NCI-H345 (cell line): ENCODE measurements around the gene JMY.

Experiments
- DNase-seq: peaks from one replicate; lab custom pipeline; 2025; lab: John Stamatoyannopoulos, UW

Gene JMY

GRCh38 chr5:79287907-79288306 lies 52.0 kb downstream of the JMY start:
- DNase-seq: no peak

DNA sequence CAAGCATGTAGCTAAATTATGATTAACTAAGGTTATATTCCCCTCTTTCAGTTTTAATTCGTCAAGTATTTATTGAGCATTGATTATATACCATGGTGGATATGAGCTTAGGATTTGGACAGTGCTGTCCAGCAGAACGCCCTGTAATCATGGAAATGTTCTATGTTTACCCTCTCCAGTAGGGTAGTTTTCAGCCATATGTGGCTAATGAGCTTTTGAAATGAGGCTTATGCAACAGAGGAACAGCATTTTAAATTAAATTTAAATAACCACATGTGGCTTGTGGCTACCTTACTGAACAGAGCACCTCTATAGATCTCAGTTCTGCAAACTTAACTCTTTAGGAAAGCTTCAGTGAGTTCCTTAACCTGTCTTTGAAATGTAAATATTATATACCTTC lies 59.1 kb downstream of the JMY start:
- no peak for DNase-seq

DNA sequence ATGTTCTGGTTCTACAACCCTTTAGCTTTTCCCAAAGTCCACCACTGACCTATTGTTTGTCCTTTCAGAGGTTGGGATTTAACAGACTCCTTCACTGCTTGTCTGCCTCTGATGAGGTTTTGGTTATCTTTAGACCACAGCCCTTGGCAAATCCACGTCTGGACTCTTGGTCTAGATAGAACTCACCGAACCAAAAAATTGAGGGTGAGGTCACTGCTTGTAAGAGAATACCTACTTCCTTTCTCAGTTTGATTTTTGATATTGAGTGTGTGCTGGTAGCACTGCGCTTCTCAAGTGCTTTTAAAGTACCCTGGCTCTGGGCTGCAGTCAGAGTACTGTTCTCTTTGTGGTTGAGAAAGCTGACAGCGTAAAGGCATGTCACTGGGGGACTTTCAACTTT lies 61.7 kb downstream of the JMY start:
- no peak for DNase-seq

DNA sequence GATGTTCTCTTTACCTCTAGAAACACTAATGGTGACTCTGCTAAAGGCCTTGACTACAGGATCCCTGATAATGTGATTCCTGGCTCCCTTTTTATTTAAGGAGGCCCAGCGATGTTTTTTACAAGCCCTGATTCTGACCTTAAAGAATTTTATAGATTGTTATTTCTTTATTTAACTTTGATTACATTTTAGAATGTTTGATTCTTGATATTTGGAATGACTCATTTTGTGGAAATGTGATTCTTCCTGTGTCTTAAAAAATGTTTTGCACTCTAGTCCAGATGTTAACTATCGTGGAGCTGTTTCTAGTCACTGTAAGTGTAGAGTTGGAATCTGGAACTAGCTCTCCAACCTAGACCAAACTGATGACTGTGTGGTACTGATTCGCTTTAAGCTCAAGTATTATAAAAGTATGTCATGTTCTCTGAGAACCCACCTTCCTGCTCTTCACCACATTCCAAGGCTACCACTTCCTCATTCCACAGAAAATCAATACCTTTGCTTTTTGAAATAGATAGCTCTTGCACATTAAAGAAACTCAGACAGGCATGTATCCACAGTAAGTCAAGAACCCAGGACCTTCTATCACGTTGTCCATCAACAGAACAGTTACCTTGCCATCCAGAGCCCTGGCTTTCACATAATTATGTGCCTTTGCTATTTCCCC lies 65.2 kb downstream of the JMY start:
- DNase-seq: no peak

GRCh38 chr5:79302454-79302853 lies 66.5 kb downstream of the JMY start:
- DNase-seq: no peak

- no peak for DNase-seq
Observed at GRCh38 chr5:79305706-79306105, 69.8 kb downstream of the JMY start.

GRCh38 chr5:79318935-79319614 lies 83.1 kb downstream of the JMY start:
- no peak for DNase-seq

DNA sequence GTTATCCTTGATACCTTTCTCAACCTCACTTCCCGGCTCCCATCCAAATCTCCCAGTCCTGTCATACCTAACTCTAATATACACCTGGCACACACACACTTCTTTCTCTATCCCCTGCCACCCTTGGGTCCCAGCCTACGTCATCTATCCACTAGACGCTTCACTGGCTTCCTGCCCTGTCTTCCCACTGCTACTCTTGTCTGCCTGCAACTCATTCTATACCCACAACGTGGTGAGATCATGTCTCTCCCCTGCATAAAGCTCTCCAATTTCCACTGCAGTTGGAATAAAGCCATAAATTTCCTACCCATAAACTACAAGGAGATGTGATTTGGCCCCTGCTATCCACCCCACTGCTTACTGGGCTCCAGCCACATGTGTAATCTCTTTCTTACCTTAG lies 93.5 kb downstream of the JMY start:
- no peak for DNase-seq

DNA sequence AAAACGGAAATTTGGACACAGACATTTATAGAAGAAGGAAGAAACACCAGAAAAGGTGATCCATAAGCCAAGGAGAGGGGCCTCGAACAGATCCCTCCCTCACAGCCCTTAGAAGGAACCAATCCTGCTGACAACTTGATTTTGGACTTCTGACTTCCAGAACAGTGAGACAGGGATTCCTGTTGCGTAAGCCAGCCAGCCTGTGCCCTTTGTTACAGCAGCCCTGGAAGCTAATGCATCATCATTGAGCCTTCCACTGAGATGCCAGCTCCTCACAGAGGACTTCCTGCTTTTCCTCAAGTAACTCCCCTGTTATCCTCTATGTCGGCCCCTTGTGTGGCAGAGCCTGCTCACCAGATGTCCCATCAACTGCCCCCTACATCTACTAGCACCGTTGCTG lies 94.1 kb downstream of the JMY start:
- no peak for DNase-seq

GRCh38 chr5:79333852-79334557 lies 98.1 kb downstream of the JMY start:
- DNase-seq: no peak

- no peak for DNase-seq
Observed at GRCh38 chr5:79346420-79346824, 110.5 kb downstream of the JMY start.

GRCh38 chr5:79349047-79349446 lies 113.1 kb downstream of the JMY start:
- DNase-seq: no peak

GRCh38 chr5:79349881-79350280 lies 114.0 kb downstream of the JMY start:
- DNase-seq: no peak

DNA sequence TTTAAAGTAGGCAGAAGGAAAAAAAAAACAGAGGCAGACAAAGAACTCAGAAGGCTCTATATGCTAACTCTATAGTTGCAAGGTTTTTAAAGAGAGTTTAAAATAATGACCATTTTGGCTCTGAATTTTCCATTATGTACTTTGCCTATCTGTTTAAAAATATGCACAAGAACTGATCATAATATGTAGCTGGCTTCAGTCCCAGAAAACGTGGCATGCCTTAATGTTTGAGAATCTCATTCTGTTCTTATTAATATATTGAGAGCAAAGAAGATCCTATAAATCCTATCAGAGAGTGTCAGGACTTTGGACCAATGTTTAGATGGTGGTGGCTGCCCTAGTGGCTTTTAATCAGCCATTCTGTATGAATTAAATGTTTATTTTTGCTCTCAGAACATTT lies 121.5 kb downstream of the JMY start:
- DNase-seq: no peak
